Measurements from ENCODE around the gene LY6G6F.

LY6G6F gene

DNA sequence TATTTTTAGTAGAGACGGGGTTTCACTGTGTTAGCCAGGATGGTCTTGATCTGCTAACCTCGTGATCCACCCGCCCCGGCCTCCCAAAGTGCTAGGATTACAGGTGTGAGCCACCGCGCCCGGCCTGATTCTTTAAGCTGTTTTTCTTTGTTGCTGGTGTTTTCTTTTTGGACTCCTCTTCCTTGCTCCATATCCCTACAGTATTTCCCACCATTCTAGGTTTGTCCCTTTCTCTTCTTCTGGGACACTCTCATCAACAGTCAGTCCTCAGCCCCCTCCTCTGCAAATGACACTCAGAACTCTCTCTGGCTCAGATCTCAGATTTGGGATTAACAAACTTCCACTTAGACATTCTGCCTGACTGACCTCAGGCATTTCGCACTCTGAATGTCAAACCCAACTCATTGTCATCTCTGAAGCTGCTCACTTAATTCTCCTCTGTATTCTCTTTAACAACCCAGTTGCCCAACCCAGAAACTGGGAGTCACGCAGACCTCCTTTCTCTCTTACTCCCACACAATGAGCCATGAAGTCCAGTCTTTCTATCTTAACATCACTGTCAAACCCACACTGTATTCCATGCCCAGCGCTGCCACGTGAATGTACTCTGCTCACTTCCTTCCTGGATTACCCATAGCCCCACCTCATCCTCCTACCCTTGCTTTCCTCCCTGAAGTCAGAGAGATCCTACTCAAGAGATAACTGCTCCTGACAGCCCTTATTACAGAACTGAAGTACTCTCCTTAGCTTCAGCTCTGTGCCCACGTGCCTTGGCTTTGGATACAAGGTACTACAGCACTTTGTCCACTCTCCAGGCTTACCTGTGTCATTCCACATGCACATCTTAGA is 19.1 kb downstream of the LY6G6F start:
- no peak for DNase-seq

DNA sequence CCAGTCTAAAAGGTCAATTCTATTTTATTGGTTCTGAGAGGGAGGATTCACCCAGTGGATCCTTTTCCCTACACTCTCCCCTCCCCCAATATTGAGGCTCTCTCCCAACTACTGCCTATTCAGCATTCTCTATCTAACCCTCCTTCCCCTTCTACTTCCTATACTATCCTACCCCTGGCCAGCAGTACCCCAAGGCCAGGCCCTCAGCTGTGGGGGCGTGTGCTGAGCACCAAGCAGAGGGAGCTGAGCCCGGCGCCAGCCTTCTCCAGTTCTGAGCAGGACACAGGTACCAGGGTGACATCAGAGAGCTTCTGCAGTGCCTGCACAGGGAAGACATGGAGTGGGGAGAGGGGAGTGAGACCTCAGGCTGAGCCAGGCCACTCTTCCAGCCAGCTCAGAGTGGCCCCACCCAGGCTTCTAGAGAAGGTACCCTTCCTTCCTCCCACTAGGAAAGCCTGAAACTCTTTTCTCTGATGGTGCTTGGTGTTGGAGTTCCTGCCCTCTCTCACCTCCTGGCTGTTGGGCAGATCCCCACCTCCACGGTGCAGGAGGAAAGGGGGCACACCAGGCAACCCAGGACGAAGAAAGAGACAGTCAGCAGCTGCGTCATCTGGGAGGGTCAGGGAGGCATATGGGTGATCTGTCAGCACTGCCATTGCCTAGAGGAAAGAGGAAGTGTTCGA is 20.5 kb downstream of the LY6G6F start:
- DNase-seq = no peak

DNA sequence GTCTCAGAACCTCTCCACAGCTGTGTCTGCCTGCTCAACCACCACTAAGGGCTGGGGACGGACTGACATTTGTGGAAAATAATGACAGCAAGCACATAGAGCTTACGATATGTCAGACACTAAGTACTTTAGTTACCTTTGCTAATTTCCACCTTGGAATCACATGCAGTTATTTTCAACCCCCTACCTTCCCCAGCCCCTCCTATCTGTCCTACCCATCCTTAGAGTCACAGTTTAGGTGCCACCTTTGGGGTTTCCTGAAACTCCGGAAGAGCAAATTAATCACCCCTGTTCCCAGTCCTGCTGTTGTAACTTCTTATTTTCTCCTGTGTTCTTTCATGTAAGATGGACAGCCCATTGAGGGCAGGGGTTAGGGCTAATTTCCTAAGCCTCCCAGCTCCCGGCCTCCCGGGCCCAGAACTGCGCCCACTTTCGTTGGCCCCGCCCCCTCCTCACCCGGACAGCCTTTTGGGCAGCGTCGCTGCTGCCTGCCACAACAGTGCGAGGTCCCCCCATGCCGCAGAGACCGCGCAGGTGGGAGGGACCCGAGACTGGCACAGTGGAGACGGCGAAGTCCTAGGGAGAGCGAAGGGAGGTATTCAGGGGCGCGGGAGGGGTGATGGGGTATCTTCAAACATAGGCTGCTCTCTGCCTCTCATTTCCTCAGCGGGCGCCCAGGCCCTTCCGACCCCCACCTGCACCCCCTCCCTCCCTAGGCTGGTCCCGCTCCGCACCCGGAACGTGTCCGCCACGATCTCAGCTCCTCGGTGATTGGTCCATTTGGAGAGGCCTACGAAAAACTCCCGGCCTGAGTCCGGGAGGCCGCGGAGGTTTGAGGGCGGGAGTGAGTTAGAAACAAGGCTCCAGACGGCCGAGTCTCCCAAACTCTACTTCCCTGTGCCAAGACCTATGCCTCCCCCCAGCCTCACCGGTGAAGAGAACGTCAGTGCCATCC is 21.3 kb downstream of the LY6G6F start:
- DNase-seq = no peak

DNA sequence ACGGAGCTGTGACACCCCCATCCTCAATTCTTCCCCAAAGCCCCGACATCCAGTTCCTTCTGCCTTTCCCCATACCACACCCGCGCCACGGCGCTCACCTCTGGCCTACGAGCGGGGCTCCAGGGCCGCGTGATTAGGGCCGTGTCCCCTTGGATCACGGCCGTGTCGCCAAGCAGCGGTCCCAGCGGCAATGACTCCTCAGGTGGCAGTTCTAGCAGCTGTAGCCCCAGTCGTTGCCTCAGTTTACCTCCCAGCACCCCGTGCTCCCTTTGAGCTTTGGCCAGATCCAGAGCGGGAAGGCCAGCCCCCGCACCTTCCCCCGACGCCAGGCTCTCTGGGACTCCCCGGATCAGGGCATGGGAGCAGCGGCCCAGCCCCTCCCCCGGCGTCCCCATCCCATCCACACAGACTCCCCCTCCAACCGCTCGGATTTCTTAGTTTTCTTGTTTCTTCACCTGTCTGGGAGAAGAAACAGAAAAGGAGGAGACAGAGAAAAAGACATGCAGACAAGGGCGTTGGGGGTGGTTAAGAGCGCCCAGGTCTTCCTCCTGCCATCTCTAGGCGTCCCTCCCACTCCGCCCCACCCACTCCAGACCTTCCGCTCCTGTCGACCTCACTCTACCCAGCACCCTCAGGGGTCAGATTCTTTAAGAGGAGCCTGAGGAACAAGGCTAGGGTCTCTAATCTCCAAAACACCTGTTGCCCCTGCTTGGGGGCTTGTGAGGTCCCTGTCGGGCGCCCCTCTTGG is 22.3 kb downstream of the LY6G6F start, which contains the start of gene DDAH2:
DDAH2 (minus strand) TSS at position 533 of the 748 bp plus-strand sequence; CDS start at position 395, 138 bp downstream.
- no peak for DNase-seq

DNA sequence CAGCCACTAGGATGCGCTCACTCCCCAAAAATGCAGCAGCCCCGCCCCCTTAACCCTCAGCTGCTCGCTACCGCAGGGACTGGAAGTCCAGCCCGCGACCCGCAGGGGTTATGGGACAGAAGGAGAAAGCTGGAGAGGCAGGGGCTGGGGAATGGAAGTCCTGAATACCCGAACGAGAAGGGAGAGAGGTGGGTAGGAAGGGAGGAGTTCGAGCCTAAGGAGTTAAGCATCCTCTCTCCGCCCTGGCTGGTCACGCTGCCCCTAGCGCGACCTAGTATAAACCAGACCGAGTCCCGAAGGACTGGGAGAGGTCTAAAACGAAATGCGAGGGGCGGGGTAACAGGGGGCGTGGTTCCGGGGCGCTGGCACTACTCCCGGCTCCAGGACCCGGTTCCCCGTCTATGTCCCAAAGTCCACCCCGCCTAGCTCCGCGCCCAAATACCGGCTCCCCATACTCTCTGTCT is 22.9 kb downstream of the LY6G6F start:
- DNase-seq = peak; percentile 88

DNA sequence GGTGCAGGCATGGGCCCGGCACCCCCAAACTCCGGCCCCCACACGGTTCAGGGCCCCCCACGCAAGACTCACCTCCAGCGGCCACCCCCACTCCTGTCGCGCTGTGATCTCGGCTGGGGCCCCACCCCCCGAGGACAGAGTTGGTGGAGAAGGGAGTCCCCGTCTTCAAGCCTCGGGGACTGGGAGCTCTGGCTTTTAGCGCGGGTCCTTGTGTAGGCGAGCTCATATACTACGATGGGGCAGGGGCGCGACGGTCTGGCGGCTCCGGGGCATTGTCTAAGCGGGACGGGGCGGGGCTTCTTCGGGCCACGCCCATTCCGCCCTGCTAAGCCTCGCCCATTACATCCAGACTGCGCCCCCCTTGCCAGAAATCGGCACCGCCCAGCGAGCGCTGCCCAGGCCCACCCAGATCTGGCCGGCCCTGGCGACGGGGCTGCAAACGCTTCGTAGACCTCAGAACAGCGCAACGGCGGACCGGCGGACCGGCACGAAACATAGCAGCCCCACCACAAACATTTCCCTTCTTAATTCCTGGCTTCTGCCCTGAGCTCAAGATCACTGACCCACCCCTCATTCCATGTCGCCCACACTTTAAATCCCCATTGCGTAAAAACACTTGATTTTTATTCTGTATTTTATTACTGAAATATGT is 23.4 kb downstream of the LY6G6F start:
- DNase-seq = peak; percentile 77

DNA sequence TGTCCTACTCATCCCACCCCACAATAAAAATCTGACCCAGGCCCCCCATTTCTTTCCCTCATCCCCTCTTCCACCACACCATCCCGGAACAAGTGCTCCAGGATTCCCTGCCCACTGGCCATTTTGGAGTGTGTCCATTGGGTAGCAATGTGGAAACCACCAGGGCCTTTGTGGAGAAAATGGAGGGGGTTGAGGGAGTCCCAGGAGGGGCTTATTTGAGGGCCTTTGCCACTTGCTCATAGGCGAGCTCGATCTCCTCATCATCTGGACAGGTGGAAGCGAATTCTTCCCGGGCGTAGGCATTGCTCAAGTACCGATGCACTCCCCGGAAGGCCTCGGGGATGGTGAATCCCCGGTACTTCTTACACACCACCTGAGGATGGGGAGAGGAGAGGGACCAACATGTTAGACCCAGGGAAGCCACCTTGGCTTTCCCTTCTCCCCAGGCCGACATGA is 24.0 kb downstream of the LY6G6F start:
- no peak for DNase-seq

DNA sequence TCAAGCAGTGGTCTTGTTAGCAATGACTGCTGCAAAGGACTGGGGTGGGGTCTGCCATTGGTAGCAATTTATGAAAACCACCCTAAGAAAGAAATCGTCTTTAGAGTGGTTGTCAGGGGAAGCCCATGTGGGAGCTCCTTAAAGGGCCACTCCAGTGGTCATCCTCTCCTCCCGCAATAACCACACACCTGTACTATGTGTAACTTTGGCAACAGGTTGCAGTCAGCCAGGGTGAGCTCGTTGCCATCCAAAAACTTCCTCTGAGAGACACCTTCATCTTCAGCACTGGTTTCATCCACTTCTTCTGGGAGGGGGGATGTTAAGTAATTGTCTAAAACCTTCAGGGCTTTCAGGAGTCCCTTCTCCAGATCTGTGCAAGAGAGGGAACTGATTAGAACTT is 25.4 kb downstream of the LY6G6F start:
- no peak for DNase-seq

DNA sequence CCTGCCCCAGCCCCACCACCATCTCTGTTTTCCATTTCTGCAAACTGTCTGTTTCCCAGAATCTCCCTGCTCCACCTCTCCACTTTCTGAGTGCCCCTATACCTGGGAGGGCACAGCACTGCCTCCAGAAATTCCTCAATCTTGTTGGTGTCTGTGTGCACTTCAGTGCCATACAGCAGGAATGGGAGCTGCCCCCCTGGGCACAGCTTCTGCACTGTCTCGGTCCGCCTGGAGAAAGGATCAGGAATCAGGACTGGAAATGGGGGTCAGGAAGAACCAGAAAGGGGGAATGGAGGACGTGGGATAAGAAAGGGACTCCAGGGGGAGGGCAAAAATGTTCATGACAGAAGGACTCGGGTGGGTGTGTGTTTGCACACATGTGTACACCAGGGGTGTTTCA is 27.1 kb downstream of the LY6G6F start:
- no peak for DNase-seq

DNA sequence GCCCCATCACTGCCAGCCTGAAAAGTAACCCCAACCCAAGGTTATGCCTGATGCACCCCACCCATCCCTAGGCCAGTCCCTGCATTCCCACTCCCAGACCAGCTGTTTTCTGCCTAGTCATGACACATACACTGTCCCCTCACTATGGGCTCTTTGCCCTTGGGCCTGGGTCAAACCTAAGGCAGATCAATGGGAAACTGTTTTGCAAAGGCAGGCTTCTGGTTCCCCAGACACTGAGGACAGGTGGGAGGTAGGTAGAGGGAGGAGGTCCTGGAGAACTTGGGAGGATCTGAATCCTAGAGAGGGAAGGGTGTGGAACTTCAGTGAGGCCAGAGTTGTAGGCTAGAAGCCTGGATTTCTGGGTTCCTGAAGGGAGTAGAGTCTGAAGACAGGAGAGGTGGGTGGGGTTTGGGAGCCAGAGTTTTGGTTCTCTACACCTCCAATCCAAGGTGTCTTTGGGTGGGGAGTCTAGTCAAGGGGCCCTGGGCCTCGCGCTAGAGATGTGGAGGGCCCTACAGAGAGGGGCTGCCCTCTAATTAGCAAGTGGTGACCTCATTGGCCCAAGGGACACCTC is 27.7 kb downstream of the LY6G6F start:
- DNase-seq = no peak

DNA sequence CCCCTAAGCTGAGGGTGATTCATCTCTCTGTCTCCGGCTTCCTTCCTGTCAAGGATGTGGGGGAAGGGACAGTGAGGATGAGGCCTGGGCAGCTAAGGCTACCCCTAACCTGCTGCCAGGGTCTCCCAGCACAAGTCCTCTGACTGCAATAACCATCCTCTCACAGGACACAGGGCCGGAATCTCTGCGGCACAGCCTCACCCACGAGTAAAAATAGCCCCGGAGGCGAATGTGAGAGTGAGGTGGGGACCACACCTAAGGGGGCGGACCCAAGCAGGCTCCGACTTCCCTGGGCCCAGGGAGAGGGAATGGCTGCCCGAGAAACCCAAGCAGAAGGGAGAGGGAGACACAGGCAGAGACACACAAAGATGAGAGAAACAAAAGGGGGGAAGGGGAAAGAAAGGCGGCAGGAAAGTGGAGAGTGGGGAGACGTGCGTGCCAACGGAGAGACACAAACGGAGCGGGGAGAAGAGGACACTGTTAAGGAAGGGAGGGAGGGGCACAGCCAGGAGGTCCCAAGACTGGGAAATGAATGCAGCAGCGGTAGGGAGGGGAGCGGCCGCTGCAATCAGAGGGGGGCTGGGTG is 28.2 kb downstream of the LY6G6F start:
- peak; percentile 86 for DNase-seq

DNA sequence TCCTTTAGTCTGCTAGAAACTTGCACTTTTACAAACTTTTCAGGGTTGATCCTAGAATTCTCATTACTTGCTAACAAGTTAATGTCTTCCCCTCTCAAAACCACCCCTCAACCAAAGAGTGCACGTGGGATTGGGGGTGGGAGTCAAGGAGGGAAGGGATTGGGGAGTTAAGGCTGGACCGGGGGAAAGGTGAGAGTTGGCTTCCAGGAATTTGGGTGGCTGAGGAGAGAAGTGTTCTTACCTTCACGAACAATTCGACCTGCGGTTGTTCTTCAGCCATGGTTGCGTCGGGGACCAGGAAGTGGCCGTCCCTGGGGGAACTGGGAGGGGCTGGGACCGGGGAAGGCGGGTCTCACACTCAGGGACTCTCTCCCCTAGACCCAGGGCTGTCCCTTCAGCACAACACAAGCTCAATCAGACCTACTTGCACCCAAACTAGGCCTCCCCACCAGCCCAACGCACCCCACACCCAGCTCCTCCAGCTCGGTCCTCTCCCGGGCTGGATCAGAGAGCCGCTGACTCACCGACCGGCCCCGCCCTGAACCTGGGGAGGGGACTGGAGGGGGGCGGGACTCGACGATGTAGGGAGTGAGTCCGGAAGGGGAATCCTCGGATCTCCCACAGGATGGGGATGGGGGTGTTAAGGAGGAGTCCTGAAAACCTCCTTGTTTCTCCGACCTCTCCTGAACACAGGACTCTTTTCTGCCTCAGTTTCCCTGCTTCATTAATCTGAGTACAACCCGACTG is 29.5 kb downstream of the LY6G6F start, which contains the start of gene CLIC1:
CLIC1 (minus strand) TSS at position 510 of the 747 bp plus-strand sequence; CDS start at position 280, 230 bp downstream.
- peak; percentile 90 for DNase-seq

DNA sequence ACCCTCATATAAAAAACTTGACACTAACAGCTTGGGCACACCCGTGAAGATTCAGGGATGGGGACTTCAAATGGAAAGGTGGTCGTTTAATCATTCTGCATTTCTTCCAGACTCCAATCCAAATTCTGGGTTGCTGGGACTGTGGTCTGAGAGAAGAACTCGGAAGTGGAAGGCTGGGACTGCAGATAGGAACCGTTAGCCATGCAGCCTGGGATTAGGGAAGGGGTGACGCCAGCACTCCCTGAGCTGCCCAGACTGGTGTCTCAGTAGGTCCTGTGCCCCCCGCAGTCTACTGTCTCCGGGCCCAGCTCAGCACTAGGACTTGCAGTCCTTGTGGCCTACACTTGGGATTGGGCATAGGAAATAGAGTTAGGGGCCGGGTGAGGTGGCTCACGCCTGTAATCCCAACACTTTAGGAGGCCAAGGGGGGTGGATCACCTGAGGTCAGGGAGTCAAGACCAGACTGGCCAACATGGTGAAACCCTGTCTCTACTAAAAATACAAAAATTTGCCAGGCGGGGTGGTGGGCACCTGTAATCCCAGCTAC is 30.2 kb downstream of the LY6G6F start:
- DNase-seq = no peak

DNA sequence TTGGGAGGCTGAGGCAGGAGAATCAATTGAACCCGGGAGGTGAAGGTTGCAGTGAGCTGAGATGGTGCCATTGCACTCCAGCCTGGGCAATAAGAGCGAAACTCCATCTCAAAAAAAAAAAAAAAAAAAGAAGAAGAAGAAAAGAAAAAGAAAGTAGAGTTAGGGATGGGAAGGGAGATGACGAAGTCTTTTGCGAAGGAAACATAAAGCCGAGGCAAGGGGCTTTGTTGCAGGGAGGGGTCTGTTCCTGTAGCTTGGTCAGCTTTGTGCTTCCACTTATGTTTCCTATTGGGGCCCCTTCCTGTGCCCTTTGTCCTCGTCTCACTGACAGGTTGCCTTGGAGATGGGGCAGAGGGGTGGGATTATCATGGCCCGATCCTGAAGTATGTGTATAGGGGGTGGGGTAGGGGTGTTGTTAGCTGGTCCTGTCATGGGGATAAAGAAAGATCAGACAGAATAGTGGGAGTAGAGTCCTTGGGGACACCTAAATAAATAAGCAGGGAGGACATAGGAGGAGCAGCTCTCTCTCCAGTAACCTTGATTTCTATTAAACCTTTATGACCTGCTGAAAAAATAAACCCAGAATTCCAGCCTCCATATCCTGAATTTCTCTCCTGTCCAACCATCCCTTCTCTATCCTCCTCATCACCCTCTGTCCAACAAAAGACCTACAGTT is 30.8 kb downstream of the LY6G6F start:
- DNase-seq = peak; percentile 48

DNA sequence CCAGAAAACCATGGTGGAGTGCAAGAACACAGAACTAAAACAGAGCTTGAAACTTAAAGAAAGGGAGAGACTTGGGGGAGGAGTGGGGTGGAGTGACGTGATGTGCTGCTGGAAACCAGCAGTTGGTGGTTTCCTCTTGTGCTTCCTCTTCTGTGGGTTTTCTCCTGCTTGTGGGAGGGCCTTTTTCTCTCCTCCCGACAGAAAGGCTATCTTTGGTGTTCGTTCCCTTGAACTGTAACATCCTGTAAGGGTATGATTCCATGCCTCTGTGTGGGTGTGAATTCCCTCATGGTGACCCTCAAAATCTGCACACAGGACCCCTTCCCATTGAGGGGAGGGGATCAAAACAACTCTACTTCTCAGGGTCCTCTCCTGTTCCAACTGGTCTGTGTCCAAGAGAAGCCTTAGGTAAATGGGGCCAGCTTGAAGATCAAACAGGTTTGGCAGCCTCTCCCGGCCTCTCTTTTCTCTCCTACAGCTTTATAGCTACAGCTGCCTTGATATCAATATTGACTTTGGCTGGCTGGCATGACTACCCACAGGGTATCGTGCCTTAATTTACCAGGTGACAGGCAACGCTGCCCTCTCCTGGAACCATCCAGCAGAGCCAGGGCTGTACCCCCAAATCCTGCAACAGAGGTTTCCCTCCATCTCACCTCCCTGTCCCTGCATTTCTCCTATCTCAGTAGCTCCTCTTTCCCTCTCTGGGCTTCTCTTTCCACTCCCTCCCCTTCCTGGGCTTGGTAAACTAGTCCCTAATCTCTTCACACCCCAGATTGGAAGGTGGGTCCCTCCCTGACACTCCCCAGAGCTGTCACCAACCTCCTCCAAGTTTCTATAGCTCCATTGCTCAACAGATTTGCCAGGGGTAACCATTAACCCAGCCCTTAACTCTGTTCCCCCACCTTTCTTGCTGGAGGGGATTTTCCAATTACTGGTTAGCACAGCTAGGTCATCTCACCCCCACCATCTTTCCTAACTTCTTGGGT is 31.6 kb downstream of the LY6G6F start:
- DNase-seq = peak; percentile 87

DNA sequence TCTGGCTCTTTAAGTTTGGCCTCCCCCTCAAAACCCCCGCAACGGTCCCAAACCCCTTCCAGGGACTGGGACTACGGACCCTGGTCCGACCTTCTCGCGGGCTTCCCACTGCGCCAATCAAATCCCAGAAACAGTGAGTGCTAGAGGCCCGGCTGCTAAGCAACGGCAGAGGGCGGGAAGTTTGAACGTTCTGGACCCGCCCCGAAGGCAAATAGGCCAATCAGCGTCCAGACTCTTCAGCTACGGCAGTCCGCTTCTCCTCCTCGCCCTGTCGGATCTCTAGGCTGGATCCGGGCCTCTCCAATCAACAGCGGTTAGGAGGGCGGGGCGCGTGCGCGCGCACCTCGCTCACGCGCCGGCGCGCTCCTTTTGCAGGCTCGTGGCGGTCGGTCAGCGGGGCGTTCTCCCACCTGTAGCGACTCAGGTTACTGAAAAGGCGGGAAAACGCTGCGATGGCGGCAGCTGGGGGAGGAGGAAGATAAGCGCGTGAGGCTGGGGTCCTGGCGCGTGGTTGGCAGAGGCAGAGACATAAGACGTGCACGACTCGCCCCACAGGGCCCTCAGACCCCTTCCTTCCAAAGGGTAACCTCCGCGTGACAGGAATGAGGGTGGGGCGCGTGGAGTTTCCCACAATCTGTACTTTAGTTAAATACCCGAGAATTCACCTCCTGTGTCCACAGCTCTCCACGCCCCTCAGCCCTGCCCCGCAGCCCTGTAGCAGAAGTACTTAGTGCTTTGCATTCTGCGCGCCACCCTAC is 33.2 kb downstream of the LY6G6F start, which contains the start of gene MSH5:
MSH5 (plus strand) TSS at position 367 of the 758 bp plus-strand sequence. CDS start 462 bp downstream, outside the sequence.
- peak; percentile 99 for DNase-seq

All from activated CD4-positive, alpha-beta T cell treated with anti-CD3 and anti-CD28 coated beads, Interleukin-2, Interleukin-6, amounts not matched to agents 100 ng/mL and 50 ng/mL, durations not matched to agents 16 hours and 8 hours (primary cell).